HepG2 (cell line): ENCODE results near the gene NLRP12. TPM values are rescaled to one million over a fixed set of nuclear protein-coding genes. Genes with fewer than 3 reads are reported as not detected.
A peak's percentile ranks its signal among the peaks of the same experiment; 100 is the strongest.

Experiments used
- E2F5 ChIP-seq: sonication (generic); formaldehyde crosslinking; conservative IDR thresholded peaks from 2 replicates; pipeline ENCODE4 v1.4.0; 2020; ENCODE audit warnings: missing genetic modification reagents
- ELF4 ChIP-seq: sonication (generic); formaldehyde crosslinking; IDR thresholded peaks from 2 replicates; pipeline ENCODE4 v1.5.0; 2020; ENCODE audit warnings: missing genetic modification reagents, mild to moderate bottlenecking, moderate library complexity, borderline replicate concordance
- FIP1L1 ChIP-seq: fragments of 200-400 bp; formaldehyde crosslinking; IDR thresholded peaks from 2 replicates; pipeline ENCODE4 v1.6.1; 2018; ENCODE audit warnings: low read depth, mild to moderate bottlenecking, low read length, moderate library complexity, borderline replicate concordance; ENCODE audit not compliant: insufficient read depth
- FOXA3 ChIP-seq: IDR thresholded peaks from 2 replicates; pipeline ENCODE4 v1.6.1; 2016; ENCODE audit warnings: missing genetic modification reagents, missing compliant biosample characterization
- HINFP ChIP-seq: sonication (generic); formaldehyde crosslinking; IDR thresholded peaks from 2 replicates; pipeline ENCODE4 v1.4.0; 2020; ENCODE audit warnings: low read depth, mild to moderate bottlenecking, missing genetic modification reagents
- HOXA9 ChIP-seq: sonication (generic); formaldehyde crosslinking; IDR thresholded peaks from 2 replicates; pipeline ENCODE4 v1.8.1; 2022; ENCODE audit warnings: missing genetic modification reagents, mild to moderate bottlenecking, moderate library complexity, borderline replicate concordance
- IRX3 ChIP-seq: sonication (generic); formaldehyde crosslinking; IDR thresholded peaks from 2 replicates; pipeline ENCODE4 v1.8.1; 2023; ENCODE audit warnings: mild to moderate bottlenecking, low read depth, missing genetic modification reagents, borderline replicate concordance
- MAZ ChIP-seq, 2 experiments: sonication (generic) in 1 of 2; formaldehyde crosslinking in 1 of 2; IDR thresholded peaks; 2 replicates each; pipeline versions ENCODE4 v1.5.0 to v1.6.1; 2012 to 2020; ENCODE audit warnings: low read depth in 2 of 2, mild to moderate bottlenecking in 2 of 2, borderline replicate concordance in 1 of 2, improper control_type of control experiment in 1 of 2, low read length in 1 of 2, missing genetic modification reagents in 1 of 2, moderate library complexity in 1 of 2
- NR2C2 ChIP-seq: sonication (generic); formaldehyde crosslinking; IDR thresholded peaks from 2 replicates; pipeline ENCODE4 v1.4.0; 2020; ENCODE audit warnings: missing genetic modification reagents, mild to moderate bottlenecking, moderate library complexity, borderline replicate concordance
- PATZ1 ChIP-seq: sonication (generic); formaldehyde crosslinking; IDR thresholded peaks from 2 replicates; pipeline ENCODE4 v1.4.0; 2020; ENCODE audit warnings: missing genetic modification reagents
- PBX2 ChIP-seq: IDR thresholded peaks from 2 replicates; pipeline ENCODE4 v1.6.1; 2016; ENCODE audit warnings: control low read depth
- PHB2 ChIP-seq: fragments of 450-650 bp; IDR thresholded peaks from 2 replicates; pipeline ENCODE4 v1.6.1; 2018; ENCODE audit not compliant: partially characterized antibody
- SIX1 ChIP-seq: sonication (generic); formaldehyde crosslinking; IDR thresholded peaks from 2 replicates; pipeline ENCODE4 v1.4.0; 2020; ENCODE audit warnings: missing genetic modification reagents, borderline replicate concordance
- SP1 ChIP-seq, 2 experiments: fragments of 450-650 bp in 1 of 2; sonication (generic) in 1 of 2; formaldehyde crosslinking in 1 of 2; IDR thresholded peaks; 2 replicates each; pipeline versions ENCODE4 v1.4.0 to v1.6.1; 2016 to 2020; ENCODE audit warnings: missing genetic modification reagents in 1 of 2
- TP53 ChIP-seq: sonication (generic); formaldehyde crosslinking; conservative IDR thresholded peaks from 2 replicates; pipeline ENCODE4 v1.4.0; 2020; ENCODE audit warnings: missing genetic modification reagents
- ZKSCAN1 ChIP-seq: fragments of 150-350 bp; IDR thresholded peaks from 2 replicates; pipeline ENCODE4 v1.6.1; 2014; ENCODE audit warnings: low read length
- ZNF44 ChIP-seq: sonication (generic); formaldehyde crosslinking; IDR thresholded peaks from 2 replicates; pipeline ENCODE4 v1.5.1; 2020; ENCODE audit warnings: mild to moderate bottlenecking, missing genetic modification reagents
- ZNF614 ChIP-seq: IDR thresholded peaks from 2 replicates; pipeline ENCODE4 v1.6.1; 2018; ENCODE audit warnings: missing biosample characterization, missing genetic modification reagents, inconsistent platforms, borderline replicate concordance
- ZNF660 ChIP-seq: sonication (generic); formaldehyde crosslinking; IDR thresholded peaks from 2 replicates; pipeline ENCODE4 v1.5.1; 2020; ENCODE audit warnings: mild to moderate bottlenecking, low read depth, missing genetic modification reagents, borderline replicate concordance
- ZNF713 ChIP-seq: sonication (generic); formaldehyde crosslinking; IDR thresholded peaks from 2 replicates; pipeline ENCODE4 v1.4.0; 2020; ENCODE audit warnings: mild to moderate bottlenecking, missing genetic modification reagents
- ZNF768 ChIP-seq: sonication (generic); formaldehyde crosslinking; IDR thresholded peaks from 2 replicates; pipeline ENCODE4 v1.4.0; 2020; ENCODE audit warnings: missing genetic modification reagents
- polyA plus RNA-seq, 8 experiments: library from polyadenylated mRNA; depleted of rRNA in 3 of 8; stranded (reverse) in 7 of 8; unstranded in 1 of 8; fragments of >200 nt; fragmentation: Illumina TruSeq in 4 of 8; extraction: Trizol in 4 of 8; gene quantifications; 2 replicates each; pipeline versions ENCODE4 v1.2.1 to v1.2.3, GENCODE V29; 2011 to 2016; ENCODE audit warnings: low read depth in 4 of 8, missing spikeins in 1 of 8, mixed read lengths in 1 of 8; ENCODE audit not compliant: insufficient read depth in 1 of 8
- total RNA-seq, 5 experiments: library from RNA; depleted of rRNA; stranded (reverse); fragments of >200 nt; fragmentation: Illumina TruSeq; extraction: Trizol; gene quantifications; 2 replicates each; pipeline ENCODE4 v1.2.3, GENCODE V29; 2016; ENCODE audit warnings: low read depth in 1 of 5

Gene NLRP12
- total and polyA plus RNA-seq, 2 of the 13 experiments (the other 11 are each of a cell fraction or from before 2014, with no cell fraction given), result 0.15 to 0.20 TPM

- no peak for TF ChIP-seq NR2C2
- TF ChIP-seq HOXA9, result no peak
- no peak for TF ChIP-seq PHB2
- peak; percentile 12; the same call in 1 of the 2 replicates for TF ChIP-seq FOXA3 (CRISPR knock-in tag)
- TF ChIP-seq ZNF660 (CRISPR knock-in tag), result no peak
- no peak for TF ChIP-seq ZKSCAN1
- no peak for TF ChIP-seq ELF4 (CRISPR knock-in tag)
- no peak; the same call in 1 of the 2 replicates for TF ChIP-seq ZNF614 (CRISPR knock-in tag)
- no peak for TF ChIP-seq PBX2 (CRISPR knock-in tag)
- TF ChIP-seq FIP1L1, result 0 out of 2 replicates have a peak, but pooled peaks have one; percentile 49
- peak; percentile 83 for TF ChIP-seq ZNF768 (CRISPR knock-in tag)
- TF ChIP-seq SP1 (IDR thresholded peaks at IDR 0.05), result no peak
- peak; percentile 39; the same call in 1 of the 2 replicates for TF ChIP-seq SP1 (CRISPR knock-in tag; IDR thresholded peaks at IDR 0.05)
- no peak for TF ChIP-seq HINFP (CRISPR knock-in tag)
- TF ChIP-seq PATZ1 (CRISPR knock-in tag), result peak; percentile 35; the same call in 1 of the 2 replicates
- 0 out of 2 replicates have a peak, but pooled peaks have one; percentile 25 for TF ChIP-seq IRX3 (CRISPR knock-in tag)
- TF ChIP-seq ZNF44 (CRISPR knock-in tag), result no peak
- peak; percentile 76; the same call in 1 of the 2 replicates for TF ChIP-seq TP53 (CRISPR knock-in tag)
- TF ChIP-seq E2F5 (CRISPR knock-in tag), result no peak
- TF ChIP-seq SIX1 (CRISPR knock-in tag), result no peak
- TF ChIP-seq MAZ (IDR thresholded peaks at IDR 0.05; ENCODE audit: borderline replicate concordance, low read depth, low read length), result no peak; the same call in 1 of the 2 replicates
- peak; percentile 7 for TF ChIP-seq MAZ (CRISPR knock-in tag; IDR thresholded peaks at IDR 0.05; ENCODE audit: low read depth)
- TF ChIP-seq ZNF713 (CRISPR knock-in tag), result no peak
Measured at GRCh38 chr19:53865918-53866864, 42.1 kb upstream of the NLRP12 start (continued).
